ENCODE data around the gene SPOPL. TPM values are rescaled to one million over a fixed set of nuclear protein-coding genes. Genes with fewer than 3 reads are reported as not detected.

Gene SPOPL
- total and polyA plus RNA-seq, 2 of the 4 experiments (the other 2 are of a cell fraction): 4.8 to 20.3 TPM

DNA sequence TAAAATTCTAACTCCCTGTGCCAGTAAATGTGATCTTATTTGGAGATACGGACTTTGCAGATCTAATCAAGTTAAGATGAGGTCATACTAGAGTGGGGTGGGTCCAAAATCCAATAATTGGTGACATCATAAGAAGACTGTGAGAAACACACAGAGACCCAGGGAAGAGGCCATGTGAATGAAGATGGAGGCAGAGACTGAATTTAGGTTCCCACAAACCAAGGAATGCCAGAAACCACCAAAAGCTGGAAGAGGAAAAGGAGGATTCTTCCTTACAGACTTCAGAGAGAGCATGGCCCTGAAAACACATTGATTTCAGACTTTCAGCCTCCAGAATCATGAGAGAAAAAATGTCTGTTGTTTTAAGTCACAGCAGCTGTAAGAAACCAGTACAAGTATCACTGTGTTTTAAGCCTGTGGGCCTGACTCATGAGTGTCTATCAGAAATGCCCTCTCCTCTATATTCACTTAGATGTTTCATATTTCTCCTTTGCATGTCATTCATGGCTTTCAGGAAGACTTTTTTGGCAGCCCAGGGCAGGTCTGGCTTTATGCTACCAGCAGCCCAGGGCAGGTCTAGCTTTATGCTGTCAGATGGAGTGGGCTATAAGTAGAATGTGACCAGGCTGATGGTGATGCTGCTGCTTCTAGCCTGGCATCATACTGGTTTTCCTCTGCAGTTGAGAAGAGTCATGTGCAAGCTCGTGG, 100.0 kb downstream of the SPOPL start:
- Histone ChIP-seq H3K18ac (ENCODE audit: low read depth, low read length) (no peak overlapping the region), H3K36me3 (ENCODE audit: control insufficient read depth, insufficient read depth, low read length) (no peaks in the 10 kb centered on the region), H2BK5ac (ENCODE audit: low read depth, low read length, poor library complexity, severe bottlenecking) (no peak overlapping the region), H2AFZ (replicated peaks; ENCODE audit: low read length, poor library complexity) (no peak overlapping the region), H3K56ac (ENCODE audit: extremely low read depth, insufficient read depth, low read length) (no peak overlapping the region), H3K4me3 (ENCODE audit: insufficient read depth, low read depth, low read length) (no peak overlapping the region), H2BK15ac (ENCODE audit: low read depth, low read length) (no peak overlapping the region), H3K4me2 (ENCODE audit: low read depth, low read length) (no peak overlapping the region), H3K4me1 (ENCODE audit: control insufficient read depth, insufficient read depth, low read length) (no peaks in the 10 kb centered on the region), H3K4ac (ENCODE audit: low read depth, low read length) (no peak overlapping the region), H3K9me3 (ENCODE audit: control insufficient read depth, insufficient read depth, low read length) (no peaks in the 10 kb centered on the region), H3K9me1 (ENCODE audit: insufficient read depth, low read length) (no peaks in the 10 kb centered on the region; the same call in 1 of the 2 replicates), H4K5ac (ENCODE audit: low read depth, low read length) (no peak overlapping the region), H3K27me3 (ENCODE audit: control insufficient read depth, insufficient read depth, low read length) (no peaks in the 10 kb centered on the region), H2BK120ac (ENCODE audit: low read depth, low read length) (no peak overlapping the region), H2AK9ac (replicated peaks; ENCODE audit: low read depth, low read length, poor library complexity) (no peak overlapping the region), H3K79me1 (ENCODE audit: low read depth in 1 of 2, low read length in 2 of 2) (no peaks in the 10 kb centered on the region), H3K27ac (ENCODE audit: insufficient read depth, low read length) (no peak overlapping the region), H3K9ac (ENCODE audit: low read depth, low read length) (no peak overlapping the region), H3K23ac (ENCODE audit: low read depth, low read length) (no peak overlapping the region), H4K8ac (ENCODE audit: low read depth in 2 of 2, low read length in 2 of 2) (no peak overlapping the region), H2AK5ac (ENCODE audit: low read depth, low read length) (no peak overlapping the region), H4K20me1 (ENCODE audit: insufficient read depth, low read length) (no peaks in the 10 kb centered on the region), H3K14ac (replicated peaks; ENCODE audit: low read depth, low read length) (no peak overlapping the region), H2BK20ac (ENCODE audit: low read depth, low read length) (no peak overlapping the region), H4K91ac (ENCODE audit: insufficient read depth, low read depth, low read length) (no peak overlapping the region)
- no CpG with 5 or more reads among the region's 2 CpGs for WGBS, 2 experiments (ENCODE audit: extremely low coverage in 2 of 2, insufficient read length in 1 of 2)
- DNase-seq (peak; percentile 3), ATAC-seq (ENCODE audit: low read depth) (no peak)
- in situ Hi-C loops (cut with MboI; ENCODE audit: low sequenced_read_pairs): no loop called here
- dilution Hi-C loops (cut with HindIII; ENCODE audit: low sequenced_read_pairs, unreplicated experiment): no loop called here
- ChIA-PET POLR2A (ENCODE audit: unreplicated experiment) (no interaction called here), CTCF (no interaction called here)
- no TSS peak for BruUV-seq (replicated peaks)
- intact Hi-C loops (cut with micrococcal nuclease): no loop called here
- TF ChIP-seq RFX5 (IDR thresholded peaks at IDR 0.05; ENCODE audit: low read depth, low read length) (no peak), SMC3 (IDR thresholded peaks at IDR 0.05; ENCODE audit: low read depth, low read length) (no peak), FOS (IDR thresholded peaks at IDR 0.05; ENCODE audit: low read depth, low read length) (no peak), CHD1 (IDR thresholded peaks at IDR 0.05; ENCODE audit: low read depth, low read length) (no peak), MAZ (IDR thresholded peaks at IDR 0.05; ENCODE audit: borderline replicate concordance, low read depth, low read length) (no peak), BHLHE40 (IDR thresholded peaks at IDR 0.05; ENCODE audit: low read depth, low read length) (no peak)
